Neural progenitor cell (in vitro differentiated cells): ENCODE results near the gene MPHOSPH8. TPM values are rescaled to one million over a fixed set of nuclear protein-coding genes. Genes with fewer than 3 reads are reported as not detected.

Experiments
- DNase-seq: peaks from one replicate; pipeline ENCODE4 v3.0.0-alpha.2; 2016; ENCODE audit warnings: low spot score
- H2AFZ ChIP-seq: fragments of 200-600 bp; sonication (generic); replicated peaks from 2 replicates; pipeline ENCODE4 v1.6.1; 2016; ENCODE audit warnings: antibody characterized with exemption
- H3F3A ChIP-seq: fragments of 200-600 bp; sonication (generic); 2 replicates; pipeline ENCODE4 v1.6.1; 2016; ENCODE audit warnings: antibody characterized with exemption, low read depth
- H3K27ac ChIP-seq: fragments of 200-600 bp; sonication (generic); 2 replicates; pipeline ENCODE4 v1.5.1; 2016; ENCODE audit warnings: mild to moderate bottlenecking
- H3K27me3 ChIP-seq: fragments of 200-600 bp; sonication (generic); 2 replicates; pipeline ENCODE4 v1.6.1; 2016; ENCODE audit warnings: mild to moderate bottlenecking, moderate library complexity
- H3K36me3 ChIP-seq: fragments of 200-600 bp; sonication (generic); 2 replicates; pipeline ENCODE4 v1.5.1; 2016
- H3K4me1 ChIP-seq: fragments of 200-600 bp; sonication (generic); 2 replicates; pipeline ENCODE4 v1.6.1; 2016; ENCODE audit warnings: mixed run types
- H3K4me2 ChIP-seq: fragments of 200-600 bp; sonication (generic); 2 replicates; pipeline ENCODE4 v1.6.1; 2016
- H3K4me3 ChIP-seq: fragments of 200-600 bp; sonication (generic); 2 replicates; pipeline ENCODE4 v1.5.1; 2016
- H3K79me2 ChIP-seq: fragments of 200-600 bp; sonication (generic); 2 replicates; pipeline ENCODE4 v1.6.1; 2016; ENCODE audit warnings: low read depth
- H3K9ac ChIP-seq: fragments of 200-600 bp; sonication (generic); 2 replicates; pipeline ENCODE4 v1.6.1; 2016
- H3K9me3 ChIP-seq: fragments of 200-600 bp; sonication (generic); 2 replicates; pipeline ENCODE4 v1.5.1; 2016; ENCODE audit warnings: low read depth
- H4K20me1 ChIP-seq: fragments of 200-600 bp; sonication (generic); 2 replicates; pipeline ENCODE4 v1.6.1; 2016; ENCODE audit warnings: low read depth
- H3K27ac Mint-ChIP-seq: 3 replicates; pipeline ENCODE4 v1.8.0; 2021; ENCODE audit warnings: mixed read lengths
- H3K27me3 Mint-ChIP-seq: 2 replicates; pipeline ENCODE4 v1.8.0; 2022; ENCODE audit warnings: low read depth, mild to moderate bottlenecking, inconsistent platforms, moderate library complexity, mixed read lengths; ENCODE audit not compliant: insufficient read depth
- H3K36me3 Mint-ChIP-seq: 3 replicates; pipeline ENCODE4 v1.8.0; 2021; ENCODE audit warnings: mixed read lengths
- H3K4me1 Mint-ChIP-seq: 3 replicates; pipeline ENCODE4 v1.8.0; 2021; ENCODE audit warnings: mixed read lengths
- H3K4me3 Mint-ChIP-seq: 3 replicates; pipeline ENCODE4 v1.8.0; 2021; ENCODE audit warnings: mild to moderate bottlenecking, moderate library complexity, mixed read lengths
- H3K9me3 Mint-ChIP-seq: 3 replicates; pipeline ENCODE4 v1.8.0; 2020; ENCODE audit warnings: mixed read lengths
- EZH2 ChIP-seq: fragments of 200-600 bp; sonication (generic); IDR thresholded peaks from 2 replicates; pipeline ENCODE4 v1.6.1; 2017; ENCODE audit warnings: antibody characterized with exemption, mild to moderate bottlenecking, moderate library complexity
- EZH2phosphoT487 ChIP-seq: fragments of 200-600 bp; sonication (generic); IDR thresholded peaks from 2 replicates; pipeline ENCODE4 v1.6.1; 2017; ENCODE audit warnings: antibody characterized with exemption
- total RNA-seq: library from RNA; depleted of rRNA; stranded (reverse); fragments of >200 nt; gene quantifications from 2 replicates; pipeline ENCODE4 v1.2.3, GENCODE V29; 2015; ENCODE audit warnings: low replicate concordance
- TF ChIP-seq, protein P1 (sequence below): fragments of 200-600 bp; sonication (generic); IDR thresholded peaks from 2 replicates; pipeline ENCODE4 v1.5.1; 2017; ENCODE audit warnings: antibody characterized with exemption, mild to moderate bottlenecking

The MPHOSPH8 gene
- total RNA-seq, 1 donor from 2014 or later = 6.4 TPM

DNA sequence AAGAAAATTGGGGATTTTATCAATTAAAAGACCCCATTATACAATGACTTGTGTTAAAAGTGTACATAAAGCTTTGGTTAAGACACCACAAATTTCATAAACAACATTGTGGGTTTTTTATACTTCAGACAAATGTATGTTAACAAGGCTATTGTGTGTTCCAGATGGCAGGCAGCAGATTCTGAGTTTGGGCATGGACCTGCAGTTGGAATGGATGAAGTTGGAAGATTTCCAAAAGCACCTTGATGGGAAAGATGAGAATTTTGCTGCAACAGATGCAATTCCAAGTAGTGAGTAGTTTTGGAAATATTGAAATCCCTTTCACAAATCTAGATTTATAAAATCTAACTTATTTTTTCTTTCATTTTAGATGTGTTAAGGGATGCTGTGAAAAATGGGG lies 25.4 kb downstream of the MPHOSPH8 start:
- no peak overlapping the region for H3K27ac Mint-ChIP-seq

GRCh38 chr13:19661126-19661525 lies 27.7 kb downstream of the MPHOSPH8 start:
- H3K4me3 ChIP-seq = no peak overlapping the region
- no peaks in the 10 kb centered on the region for H3K27me3 ChIP-seq
- H3K79me2 ChIP-seq = no peaks in the 10 kb centered on the region
- no peak for DNase-seq
- H3K9me3 Mint-ChIP-seq = no peaks in the 10 kb centered on the region
- no peak overlapping the region for H3K4me2 ChIP-seq
- no peak overlapping the region for H3K4me3 Mint-ChIP-seq
- no peak overlapping the region for H3K27ac Mint-ChIP-seq
- no peak overlapping the region for H3K9ac ChIP-seq
- no peaks in the 10 kb centered on the region for H3K9me3 ChIP-seq
- H3K36me3 ChIP-seq = no peaks in the 10 kb centered on the region
- H4K20me1 ChIP-seq = peaks cover 4% of the 10 kb centered on the region
- peaks cover 30% of the 10 kb centered on the region for H3K36me3 Mint-ChIP-seq
- H3F3A ChIP-seq = peaks cover 3% of the 10 kb centered on the region
- peaks cover 6% of the 10 kb centered on the region for H3K27me3 Mint-ChIP-seq
- H3K27ac ChIP-seq = no peak overlapping the region
- H3K4me1 Mint-ChIP-seq = no peaks in the 10 kb centered on the region
- no peak overlapping the region for H2AFZ ChIP-seq
- TF ChIP-seq EZH2phosphoT487 (no peak), EZH2 (no peak)
- TF ChIP-seq, protein P1, sequence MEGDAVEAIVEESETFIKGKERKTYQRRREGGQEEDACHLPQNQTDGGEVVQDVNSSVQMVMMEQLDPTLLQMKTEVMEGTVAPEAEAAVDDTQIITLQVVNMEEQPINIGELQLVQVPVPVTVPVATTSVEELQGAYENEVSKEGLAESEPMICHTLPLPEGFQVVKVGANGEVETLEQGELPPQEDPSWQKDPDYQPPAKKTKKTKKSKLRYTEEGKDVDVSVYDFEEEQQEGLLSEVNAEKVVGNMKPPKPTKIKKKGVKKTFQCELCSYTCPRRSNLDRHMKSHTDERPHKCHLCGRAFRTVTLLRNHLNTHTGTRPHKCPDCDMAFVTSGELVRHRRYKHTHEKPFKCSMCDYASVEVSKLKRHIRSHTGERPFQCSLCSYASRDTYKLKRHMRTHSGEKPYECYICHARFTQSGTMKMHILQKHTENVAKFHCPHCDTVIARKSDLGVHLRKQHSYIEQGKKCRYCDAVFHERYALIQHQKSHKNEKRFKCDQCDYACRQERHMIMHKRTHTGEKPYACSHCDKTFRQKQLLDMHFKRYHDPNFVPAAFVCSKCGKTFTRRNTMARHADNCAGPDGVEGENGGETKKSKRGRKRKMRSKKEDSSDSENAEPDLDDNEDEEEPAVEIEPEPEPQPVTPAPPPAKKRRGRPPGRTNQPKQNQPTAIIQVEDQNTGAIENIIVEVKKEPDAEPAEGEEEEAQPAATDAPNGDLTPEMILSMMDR = no peak
- no peaks in the 10 kb centered on the region for H3K4me1 ChIP-seq

More for the DNA sequence above, 25.4 kb downstream of the MPHOSPH8 start:
- H3K36me3 ChIP-seq = no peaks in the 10 kb centered on the region
- no peak overlapping the region for H3K9ac ChIP-seq
- H3K9me3 ChIP-seq = no peaks in the 10 kb centered on the region
- Mint-ChIP-seq H3K27me3 (no peaks in the 10 kb centered on the region), H3K4me3 (no peak overlapping the region), H3K9me3 (no peaks in the 10 kb centered on the region), H3K4me1 (no peaks in the 10 kb centered on the region), H3K36me3 (peaks cover 21% of the 10 kb centered on the region)
- H3K79me2 ChIP-seq = no peaks in the 10 kb centered on the region
- no peak overlapping the region for H2AFZ ChIP-seq
- no peaks in the 10 kb centered on the region for H3K4me1 ChIP-seq
- no peak overlapping the region for H3K4me2 ChIP-seq
- no peak overlapping the region for H3K4me3 ChIP-seq
- H4K20me1 ChIP-seq = no peaks in the 10 kb centered on the region
- TF ChIP-seq EZH2 = no peak
- TF ChIP-seq EZH2phosphoT487 = no peak
- TF ChIP-seq, protein P1 = no peak
- no peaks in the 10 kb centered on the region for H3K27me3 ChIP-seq
- no peak for DNase-seq
- H3F3A ChIP-seq = no peaks in the 10 kb centered on the region
- H3K27ac ChIP-seq = no peak overlapping the region

DNA sequence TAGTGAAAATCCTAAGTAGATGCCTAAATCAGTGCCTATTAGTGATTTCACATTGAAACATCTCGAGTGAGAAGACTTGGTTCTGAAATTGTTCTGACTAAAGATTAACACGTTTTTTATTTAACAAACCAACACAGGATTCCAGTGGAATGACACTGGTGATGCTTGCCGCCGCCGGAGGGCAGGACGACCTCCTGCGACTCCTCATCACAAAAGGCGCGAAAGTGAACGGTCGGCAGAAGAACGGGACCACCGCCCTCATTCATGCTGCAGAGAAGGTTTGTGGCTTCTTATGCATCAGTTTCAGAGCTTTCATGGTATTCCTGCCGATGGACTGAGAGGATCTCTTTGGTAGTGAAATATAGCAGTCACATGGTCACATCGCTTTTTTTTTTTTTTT lies 28.1 kb downstream of the MPHOSPH8 start:
- peaks cover 6% of the 10 kb centered on the region for H3K27me3 Mint-ChIP-seq
- TF ChIP-seq EZH2 = no peak
- no peak for TF ChIP-seq EZH2phosphoT487
- no peak for DNase-seq
- Histone ChIP-seq H3K9me3 (no peaks in the 10 kb centered on the region), H3K27me3 (no peaks in the 10 kb centered on the region), H3K36me3 (no peaks in the 10 kb centered on the region), H4K20me1 (peaks cover 4% of the 10 kb centered on the region), H3K4me1 (no peaks in the 10 kb centered on the region), H3K4me3 (no peak overlapping the region), H3K4me2 (no peak overlapping the region), H3F3A (peaks cover 6% of the 10 kb centered on the region), H3K9ac (no peak overlapping the region), H3K79me2 (no peaks in the 10 kb centered on the region), H2AFZ (no peak overlapping the region), H3K27ac (no peak overlapping the region)
- no peak overlapping the region for H3K27ac Mint-ChIP-seq
- no peak overlapping the region for H3K4me3 Mint-ChIP-seq
- H3K36me3 Mint-ChIP-seq = peaks cover 32% of the 10 kb centered on the region
- H3K4me1 Mint-ChIP-seq = no peaks in the 10 kb centered on the region
- H3K9me3 Mint-ChIP-seq = no peaks in the 10 kb centered on the region

GRCh38 chr13:19663416-19663979 lies 30.0 kb downstream of the MPHOSPH8 start:
- H3K27me3 Mint-ChIP-seq = peaks cover 6% of the 10 kb centered on the region
- no peak for TF ChIP-seq EZH2phosphoT487
- TF ChIP-seq EZH2 = no peak
- TF ChIP-seq, protein P1 = no peak
- no peaks in the 10 kb centered on the region for H3K79me2 ChIP-seq
- no peaks in the 10 kb centered on the region for H3K9me3 Mint-ChIP-seq
- no peaks in the 10 kb centered on the region for H3K9me3 ChIP-seq
- H3K4me1 ChIP-seq = no peaks in the 10 kb centered on the region
- H3K9ac ChIP-seq = no peak overlapping the region
- H3K27ac ChIP-seq = no peak overlapping the region
- H3K36me3 Mint-ChIP-seq = peaks cover 45% of the 10 kb centered on the region
- no peak for DNase-seq
- H3K4me2 ChIP-seq = no peak overlapping the region
- H4K20me1 ChIP-seq = peaks cover 4% of the 10 kb centered on the region
- H3K4me3 Mint-ChIP-seq = no peak overlapping the region
- H3K4me1 Mint-ChIP-seq = no peaks in the 10 kb centered on the region
- H3K27ac Mint-ChIP-seq = no peak overlapping the region
- H3K36me3 ChIP-seq = no peaks in the 10 kb centered on the region
- no peaks in the 10 kb centered on the region for H3K27me3 ChIP-seq
- no peak overlapping the region for H3K4me3 ChIP-seq
- peaks cover 7% of the 10 kb centered on the region for H3F3A ChIP-seq
- H2AFZ ChIP-seq = no peak overlapping the region
